NCI-H446 treated with DMSO at 0.1 percent for 48 hours (cell line): ENCODE measurements around the gene ACTR2.
"Not testable (repeated sequence)": the region's sequence is repeated elsewhere in the genome, so short reads cannot be mapped to it uniquely, and the experiment has no call there.

Experiments used
- DNase-seq: peaks from one replicate; lab custom pipeline; 2025; lab: John Stamatoyannopoulos, UW

Gene ACTR2

DNA sequence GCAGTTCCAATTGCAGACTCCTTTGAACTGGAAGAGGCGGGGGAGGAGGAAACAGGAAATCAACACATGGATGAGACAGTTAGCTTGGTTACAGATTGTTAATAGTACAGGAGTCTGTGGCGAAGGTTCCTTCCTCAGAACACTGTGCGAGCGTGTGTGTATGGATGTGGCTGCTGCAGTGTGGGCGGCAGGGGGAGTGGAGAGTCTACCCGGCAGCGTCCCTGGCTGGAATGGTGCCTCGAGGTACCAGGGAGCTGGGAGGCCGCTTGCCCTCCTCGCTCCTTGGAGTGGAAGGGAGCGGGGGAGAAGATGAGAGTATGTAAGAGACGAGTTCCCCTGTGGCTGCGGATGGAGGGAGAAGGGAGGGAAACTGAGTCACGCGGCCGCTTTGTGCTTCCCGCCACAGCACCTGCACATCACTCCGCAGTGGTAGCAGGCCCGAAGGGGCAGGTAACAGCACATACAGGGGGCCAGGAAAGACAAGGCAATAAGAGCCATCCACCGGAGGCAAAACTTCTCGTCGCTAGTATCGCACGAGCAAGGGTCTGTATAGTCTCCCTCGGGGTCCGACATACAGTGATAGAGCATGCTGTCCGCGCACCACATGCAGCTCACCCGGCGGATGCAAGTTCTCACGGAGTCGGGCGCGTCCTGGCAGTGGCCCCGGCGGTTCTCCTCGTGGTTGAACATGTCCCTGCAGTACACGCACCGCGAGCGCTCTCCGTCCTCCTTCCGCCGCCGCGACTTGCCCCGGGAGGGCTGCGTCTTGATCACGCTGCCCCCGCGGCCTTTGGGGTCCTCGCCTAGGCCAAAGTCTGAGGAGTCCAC, 85.7 kb downstream of the ACTR2 start:
- no peak for DNase-seq

- no peak for DNase-seq
Observed at GRCh38 chr2:65313954-65314256, 86.3 kb downstream of the ACTR2 start.

GRCh38 chr2:65314801-65315441, 87.3 kb downstream of the ACTR2 start:
- DNase-seq, result no peak

GRCh38 chr2:65316072-65316471, 88.4 kb downstream of the ACTR2 start:
- DNase-seq, result peak; percentile 18

GRCh38 chr2:65317351-65317750, 89.7 kb downstream of the ACTR2 start:
- DNase-seq, result not testable (repeated sequence)

GRCh38 chr2:65317841-65318240, 90.2 kb downstream of the ACTR2 start:
- no peak for DNase-seq

- DNase-seq, result no peak
Observed at GRCh38 chr2:65319072-65319673, 91.5 kb downstream of the ACTR2 start.

GRCh38 chr2:65319674-65320041, 92.0 kb downstream of the ACTR2 start:
- no peak for DNase-seq

DNA sequence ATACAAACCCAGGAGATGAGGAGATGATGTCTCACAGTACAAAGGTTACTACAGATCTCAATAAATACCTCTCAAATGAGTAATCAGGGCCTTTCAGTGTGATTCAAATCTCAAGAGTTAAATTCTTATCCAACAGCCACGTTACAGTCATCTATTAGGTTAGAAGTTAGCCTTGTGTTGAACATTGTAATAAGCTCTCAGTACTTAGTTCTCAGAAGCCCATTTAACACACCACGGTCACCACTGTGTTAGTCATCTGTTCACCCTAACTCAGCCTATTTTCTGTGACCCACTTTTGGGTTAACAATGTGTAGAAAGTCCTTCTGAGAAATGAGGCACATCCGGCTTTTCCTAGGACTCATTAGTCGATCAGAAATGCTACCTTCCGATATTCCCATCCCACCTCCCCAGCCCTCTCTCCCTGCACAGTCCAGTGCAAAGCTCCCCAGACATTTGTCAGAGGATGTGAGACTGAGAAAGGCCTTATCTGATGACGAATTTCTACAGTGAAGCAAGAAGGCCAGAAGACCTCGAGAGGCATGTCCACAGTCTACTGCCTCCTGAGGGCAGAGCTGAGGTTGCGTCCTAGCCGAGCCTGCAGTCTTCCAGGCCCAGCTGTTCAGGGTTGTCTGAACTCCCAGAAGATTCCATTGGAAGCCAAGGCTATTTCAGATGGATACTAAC, 92.6 kb downstream of the ACTR2 start:
- DNase-seq, result no peak
